Skeletal muscle tissue (tissue), 4 donors: ENCODE measurements around the gene DHRS7B. TPM values are rescaled to one million over a fixed set of nuclear protein-coding genes. Genes with fewer than 3 reads are reported as not detected.
A peak's percentile ranks its signal among the peaks of the same experiment; 100 is the strongest.
"Not testable (repeated sequence)": the region's sequence is repeated elsewhere in the genome, so short reads cannot be mapped to it uniquely, and the experiment has no call there.

Experiments used
- H3K27ac ChIP-seq: one replicate; pipeline ENCODE4 v1.7.0; 2013; ENCODE audit warnings: mild to moderate bottlenecking, low read depth, low read length, inconsistent platforms
- H3K27me3 ChIP-seq, 3 donors: one replicate each; pipeline ENCODE4 v1.7.0; 2013; ENCODE audit warnings: low read length in 3 of 3; ENCODE audit not compliant: control insufficient read depth in 3 of 3, insufficient read depth in 3 of 3
- H3K36me3 ChIP-seq, 3 donors: one replicate each; pipeline ENCODE4 v1.7.0; 2013; ENCODE audit warnings: low read length in 3 of 3; ENCODE audit not compliant: control insufficient read depth in 3 of 3, insufficient read depth in 3 of 3
- H3K4me1 ChIP-seq, 3 donors: one replicate each; pipeline ENCODE4 v1.7.0; 2013; ENCODE audit warnings: low read length in 3 of 3, mild to moderate bottlenecking in 3 of 3; ENCODE audit not compliant: control insufficient read depth in 3 of 3, insufficient read depth in 3 of 3
- H3K4me3 ChIP-seq, 3 donors: one replicate each; pipeline ENCODE4 v1.7.0; 2013; ENCODE audit warnings: low read length in 3 of 3
- H3K9ac ChIP-seq, 3 donors: one replicate each; pipeline ENCODE4 v1.7.0; 2013; ENCODE audit warnings: low read length in 3 of 3, mild to moderate bottlenecking in 3 of 3, moderate library complexity in 2 of 3, low read depth in 1 of 3
- H3K9me3 ChIP-seq, 3 donors: one replicate each; pipeline ENCODE4 v1.7.0; 2013; ENCODE audit warnings: low read length in 3 of 3; ENCODE audit not compliant: control insufficient read depth in 3 of 3
- total RNA-seq: library from RNA; depleted of rRNA; stranded (reverse); fragments of >200 nt; gene quantifications from one replicate; pipeline ENCODE4 v1.2.3, GENCODE V29; 2014
- donor health status: Osteomylitis.

The DHRS7B gene
- total RNA-seq, 1 donor from 2014 or later = 29.7 TPM

GRCh38 chr17:21107067-21107650 lies 19.6 kb upstream of the DHRS7B start:
- H3K9me3 ChIP-seq, H3K9ac ChIP-seq, H3K4me3 ChIP-seq, H3K27me3 ChIP-seq, H3K4me1 ChIP-seq, H3K36me3 ChIP-seq, H3K27ac ChIP-seq: not testable (repeated sequence)

GRCh38 chr17:21108651-21109050 lies 18.1 kb upstream of the DHRS7B start:
- H3K9ac ChIP-seq = no peak overlapping the region
- H3K4me1 ChIP-seq = no peaks in the 10 kb centered on the region
- no peak overlapping the region for H3K27ac ChIP-seq
- no peaks in the 10 kb centered on the region for H3K27me3 ChIP-seq
- H3K4me3 ChIP-seq = no peak overlapping the region
- no peaks in the 10 kb centered on the region for H3K9me3 ChIP-seq
- no peaks in the 10 kb centered on the region for H3K36me3 ChIP-seq

DNA sequence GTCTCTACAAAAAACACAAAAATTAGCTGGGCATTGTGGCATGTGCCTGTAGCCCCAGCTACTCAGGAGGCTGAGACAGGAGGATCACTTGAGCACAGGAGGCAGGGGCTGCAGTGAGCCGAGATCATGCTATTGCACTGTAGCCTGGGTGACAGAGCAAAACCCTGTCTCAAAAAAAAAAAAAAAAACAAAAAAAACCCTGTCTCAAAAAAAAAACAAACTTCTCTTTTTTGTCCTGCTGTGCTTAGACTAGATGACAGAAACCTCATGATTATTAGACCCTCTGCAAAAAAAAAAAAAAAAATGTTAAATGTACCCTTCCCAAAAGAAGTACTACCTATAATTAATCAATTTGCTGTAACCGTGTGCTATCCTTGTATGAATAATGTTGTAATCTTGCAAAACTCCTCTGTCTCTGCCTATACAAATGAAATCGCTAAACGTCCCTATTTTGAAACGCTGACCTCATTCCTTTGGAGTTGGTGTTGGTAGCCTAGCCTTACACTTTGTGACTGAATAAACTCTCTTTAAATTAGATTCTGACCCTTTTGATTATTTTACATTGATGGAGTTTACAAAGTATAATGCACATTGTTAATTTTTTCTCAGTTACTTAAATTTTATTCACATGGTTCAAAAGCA lies 13.6 kb upstream of the DHRS7B start:
- H3K4me3 ChIP-seq = no peak overlapping the region
- no peaks in the 10 kb centered on the region for H3K36me3 ChIP-seq
- H3K27me3 ChIP-seq = no peaks in the 10 kb centered on the region
- H3K4me1 ChIP-seq = no peaks in the 10 kb centered on the region
- no peak overlapping the region for H3K27ac ChIP-seq
- H3K9ac ChIP-seq = no peak overlapping the region
- H3K9me3 ChIP-seq = no peaks in the 10 kb centered on the region

GRCh38 chr17:21113716-21114115 lies 13.0 kb upstream of the DHRS7B start:
- Histone ChIP-seq H3K9ac (no peak overlapping the region), H3K27me3 (no peaks in the 10 kb centered on the region), H3K4me3 (no peak overlapping the region), H3K9me3 (no peaks in the 10 kb centered on the region), H3K4me1 (no peaks in the 10 kb centered on the region), H3K36me3 (no peaks in the 10 kb centered on the region), H3K27ac (no peak overlapping the region)

- H3K4me1 ChIP-seq, H3K27ac ChIP-seq, H3K36me3 ChIP-seq, H3K4me3 ChIP-seq, H3K9me3 ChIP-seq, H3K9ac ChIP-seq, H3K27me3 ChIP-seq: not testable (repeated sequence)
Measured at GRCh38 chr17:21114791-21115190, 12.0 kb upstream of the DHRS7B start.

GRCh38 chr17:21119247-21119918 lies 7.4 kb upstream of the DHRS7B start:
- Histone ChIP-seq H3K4me1 (peaks cover 0 to 4% (median 3%) of the 10 kb centered on the region in 3 donors), H3K9me3 (no peaks in the 10 kb centered on the region), H3K27ac (no peak overlapping the region), H3K9ac (no peak overlapping the region), H3K36me3 (no peaks in the 10 kb centered on the region), H3K4me3 (peak overlapping the region in 2 of 3 donors; percentile 23 to 35), H3K27me3 (no peaks in the 10 kb centered on the region)

- peaks cover 0 to 4% (median 3%) of the 10 kb centered on the region in 3 donors for H3K4me1 ChIP-seq
- H3K9ac ChIP-seq = no peak overlapping the region
- H3K4me3 ChIP-seq = no peak overlapping the region
- no peak overlapping the region for H3K27ac ChIP-seq
- no peaks in the 10 kb centered on the region for H3K9me3 ChIP-seq
- no peaks in the 10 kb centered on the region for H3K27me3 ChIP-seq
- H3K36me3 ChIP-seq = no peaks in the 10 kb centered on the region
Measured at GRCh38 chr17:21119919-21120249, 6.9 kb upstream of the DHRS7B start.

DNA sequence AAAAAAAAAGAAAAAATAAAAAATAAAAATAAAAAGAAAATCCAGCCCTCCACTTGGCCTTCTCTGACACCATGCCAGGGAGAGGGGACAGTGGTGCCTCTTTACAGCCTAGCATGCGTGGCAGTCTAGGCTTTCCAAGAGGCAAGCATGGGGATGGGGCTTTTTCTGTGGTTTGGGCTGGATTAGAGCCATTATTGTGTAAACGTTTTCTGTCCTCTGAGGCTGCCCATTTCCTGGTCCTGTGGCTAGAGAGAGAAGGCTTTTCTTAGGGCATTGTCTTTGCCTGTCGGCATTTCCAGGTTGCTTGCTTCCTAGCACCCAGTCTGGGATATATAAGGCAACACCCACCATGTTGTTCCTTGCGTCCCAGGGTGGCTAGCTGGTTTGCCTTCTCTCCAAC lies 2.7 kb upstream of the DHRS7B start:
- Histone ChIP-seq H3K4me1 (peaks cover 15 to 25% (median 17%) of the 10 kb centered on the region in 3 donors), H3K27me3 (no peaks in the 10 kb centered on the region)

DNA sequence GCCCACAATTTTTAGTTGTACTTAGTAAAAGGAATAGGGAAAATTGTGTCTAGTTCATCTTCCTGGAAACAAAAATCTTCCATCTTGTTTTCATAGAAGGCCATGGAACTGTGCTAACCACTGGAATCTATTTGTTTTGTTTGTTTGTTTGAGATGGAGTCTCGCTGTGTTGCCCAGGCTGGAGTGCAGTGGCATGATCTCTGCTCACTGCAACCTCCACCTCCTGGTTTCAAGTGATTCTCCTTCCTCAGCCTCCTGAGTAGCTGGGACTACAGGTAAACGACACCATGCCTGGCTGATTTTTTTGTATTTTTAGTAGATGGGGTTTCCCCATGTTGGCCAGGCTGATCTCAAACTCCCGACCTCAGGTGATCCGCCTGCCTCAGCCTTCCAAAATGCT lies 2.2 kb upstream of the DHRS7B start:
- H3K4me1 ChIP-seq = peaks cover 15 to 22% (median 15%) of the 10 kb centered on the region in 3 donors
- not testable (repeated sequence) for H3K9me3 ChIP-seq, H3K4me3 ChIP-seq, H3K9ac ChIP-seq, H3K27ac ChIP-seq, H3K36me3 ChIP-seq, H3K27me3 ChIP-seq

More for the DNA sequence above, 2.7 kb upstream of the DHRS7B start:
- Histone ChIP-seq H3K4me3 (no peak overlapping the region), H3K9me3 (no peaks in the 10 kb centered on the region), H3K27ac (no peak overlapping the region), H3K36me3 (no peaks in the 10 kb centered on the region), H3K9ac (no peak overlapping the region)

DNA sequence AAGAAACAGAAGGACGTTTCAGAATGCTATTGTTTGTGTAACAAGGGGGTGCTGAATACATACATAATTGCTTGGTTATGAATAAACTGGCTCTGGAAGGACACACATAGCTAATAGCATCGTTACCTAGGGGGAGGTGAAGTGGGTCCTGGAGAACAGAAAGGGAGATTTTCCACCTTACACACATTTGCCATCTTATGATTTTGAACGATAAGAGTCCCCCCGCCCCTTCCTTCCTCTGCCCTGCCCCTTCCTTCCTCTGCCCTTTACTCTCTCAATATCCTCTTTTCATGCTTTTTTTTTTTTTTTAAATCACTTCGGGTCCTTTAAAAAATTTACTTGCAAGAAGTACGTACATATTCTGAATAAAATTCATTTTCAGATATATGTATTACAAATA lies 902 bp upstream of the DHRS7B start:
- no peaks in the 10 kb centered on the region for H3K27me3 ChIP-seq
- no peaks in the 10 kb centered on the region for H3K9me3 ChIP-seq
- no peaks in the 10 kb centered on the region for H3K36me3 ChIP-seq
- H3K4me3 ChIP-seq = no peak overlapping the region
- H3K27ac ChIP-seq = no peak overlapping the region
- H3K4me1 ChIP-seq = peaks cover 16 to 21% (median 17%) of the 10 kb centered on the region in 3 donors
- peak overlapping the region in 1 of 3 donors; percentile 97 for H3K9ac ChIP-seq
